Camera-type eye (tissue), 1 donor: ENCODE results near the gene MUC5B. TPM values are rescaled to one million over a fixed set of nuclear protein-coding genes. Genes with fewer than 3 reads are reported as not detected.

Experiments used
- total RNA-seq: library from RNA; depleted of rRNA; stranded (reverse); fragments of >200 nt; gene quantifications from one replicate; pipeline ENCODE4 v1.2.3, GENCODE V29; 2014

MUC5B gene
- 5.1 TPM for total RNA-seq

DNA sequence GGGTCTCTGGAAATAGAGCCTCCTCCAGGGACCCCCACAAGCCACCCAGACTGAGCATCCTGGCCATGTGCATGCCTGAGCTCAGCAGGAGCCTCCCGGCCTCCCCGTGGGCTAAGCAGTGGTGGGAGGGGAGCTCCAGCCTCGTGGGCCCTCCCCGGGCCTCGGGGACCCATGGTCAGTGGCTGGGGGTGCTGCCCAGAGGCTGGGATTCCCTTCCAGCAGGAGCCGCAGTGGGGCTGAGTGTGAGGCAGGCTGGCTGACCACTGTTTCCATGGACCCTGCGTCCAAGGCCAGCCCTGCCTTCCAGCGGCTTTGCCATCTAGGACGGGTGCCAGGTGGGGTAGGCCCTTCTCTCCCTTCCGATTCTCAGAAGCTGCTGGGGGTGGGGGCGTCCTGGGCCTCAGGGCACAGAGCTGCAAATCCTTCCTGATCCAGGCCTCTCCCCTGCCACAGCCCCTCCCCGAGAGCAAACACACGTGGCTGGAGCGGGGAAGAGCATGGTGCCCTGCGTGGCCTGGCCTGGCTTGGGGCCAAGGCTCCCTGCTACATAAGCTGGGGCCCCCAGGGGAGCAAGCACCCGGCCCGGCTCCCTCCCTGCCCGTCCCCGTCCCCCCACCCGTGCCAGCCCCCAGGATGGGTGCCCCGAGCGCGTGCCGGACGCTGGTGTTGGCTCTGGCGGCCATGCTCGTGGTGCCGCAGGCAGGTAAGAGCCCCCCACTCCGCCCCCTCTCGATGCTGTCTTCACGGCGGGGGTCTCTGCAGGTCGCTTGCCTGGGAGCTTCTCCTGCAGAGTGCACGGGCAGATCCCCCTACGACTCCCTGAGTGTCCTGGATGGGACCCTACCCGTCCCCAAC lies at the start of gene MUC5B:
Gene MUC5B (plus strand): TSS at position 576 of the 855 bp plus-strand sequence. CDS start 58 bp downstream, at position 634.

GRCh38 chr11:1309498-1310317 lies 86.8 kb downstream of the MUC5B start, which contains the start of gene TOLLIP:
TSS of gene TOLLIP (minus strand) at chr11:1309632. CDS start at chr11:1309498, 134 bp downstream.

Other genes starting within 250 kb of the MUC5B start
- not detected for gene MUC6, start 186.3 kb upstream of the MUC5B start, total RNA-seq
- not detected for gene MUC2, start 148.2 kb upstream of the MUC5B start, total RNA-seq
- 0.16 TPM for gene MUC5AC, start 65.1 kb upstream of the MUC5B start, total RNA-seq
- 36.3 TPM for gene TOLLIP, start 86.6 kb downstream of the MUC5B start, total RNA-seq
- gene BRSK2, start 166.9 kb downstream of the MUC5B start, total RNA-seq = 50.6 TPM